ENCODE data around the gene PPM1E. TPM values are rescaled to one million over a fixed set of nuclear protein-coding genes. Genes with fewer than 3 reads are reported as not detected.
"Not testable (repeated sequence)": the region's sequence is repeated elsewhere in the genome, so short reads cannot be mapped to it uniquely, and the experiment has no call there.

The PPM1E gene
- total RNA-seq, 2 experiments from 2014 or later, result 0.07 TPM; not detected in 1

DNA sequence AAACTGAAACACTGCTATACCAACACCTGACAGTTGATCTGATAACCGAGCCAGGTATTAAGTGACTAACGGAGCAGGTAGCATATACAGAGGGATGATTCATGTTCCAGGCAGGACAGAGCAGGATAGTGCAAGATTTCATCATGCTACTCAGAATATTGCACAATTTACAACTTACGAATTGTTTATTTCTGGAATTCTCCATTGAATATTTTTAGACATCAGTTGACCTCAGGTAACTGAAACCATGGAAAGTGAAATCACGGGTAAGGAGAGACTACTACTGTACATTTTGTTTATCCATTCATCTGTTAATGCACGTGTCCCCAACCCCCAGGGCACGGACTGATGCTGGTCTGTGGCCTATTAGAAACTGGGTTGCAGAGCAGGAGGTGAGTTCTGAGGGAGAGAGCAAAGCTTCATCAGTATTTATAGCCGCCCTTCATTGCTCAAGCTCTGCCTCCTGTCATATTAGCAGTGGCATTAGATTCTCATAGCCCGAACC, 14.5 kb upstream of the PPM1E start:
- CTCF ChIA-PET, result no interaction called here
- TF ChIP-seq, protein P1, sequence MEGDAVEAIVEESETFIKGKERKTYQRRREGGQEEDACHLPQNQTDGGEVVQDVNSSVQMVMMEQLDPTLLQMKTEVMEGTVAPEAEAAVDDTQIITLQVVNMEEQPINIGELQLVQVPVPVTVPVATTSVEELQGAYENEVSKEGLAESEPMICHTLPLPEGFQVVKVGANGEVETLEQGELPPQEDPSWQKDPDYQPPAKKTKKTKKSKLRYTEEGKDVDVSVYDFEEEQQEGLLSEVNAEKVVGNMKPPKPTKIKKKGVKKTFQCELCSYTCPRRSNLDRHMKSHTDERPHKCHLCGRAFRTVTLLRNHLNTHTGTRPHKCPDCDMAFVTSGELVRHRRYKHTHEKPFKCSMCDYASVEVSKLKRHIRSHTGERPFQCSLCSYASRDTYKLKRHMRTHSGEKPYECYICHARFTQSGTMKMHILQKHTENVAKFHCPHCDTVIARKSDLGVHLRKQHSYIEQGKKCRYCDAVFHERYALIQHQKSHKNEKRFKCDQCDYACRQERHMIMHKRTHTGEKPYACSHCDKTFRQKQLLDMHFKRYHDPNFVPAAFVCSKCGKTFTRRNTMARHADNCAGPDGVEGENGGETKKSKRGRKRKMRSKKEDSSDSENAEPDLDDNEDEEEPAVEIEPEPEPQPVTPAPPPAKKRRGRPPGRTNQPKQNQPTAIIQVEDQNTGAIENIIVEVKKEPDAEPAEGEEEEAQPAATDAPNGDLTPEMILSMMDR (IDR thresholded peaks at IDR 0.05), result no peak
- Mint-ChIP-seq H3K9me3 (no peaks in the 10 kb centered on the region), H3K27me3 (no peaks in the 10 kb centered on the region), H3K36me3 (ENCODE audit: low read depth) (no peaks in the 10 kb centered on the region), H3K4me1 (ENCODE audit: low read depth) (no peaks in the 10 kb centered on the region), H3K27ac (no peak overlapping the region), H3K4me3 (no peak overlapping the region)
- intact Hi-C loops (cut with micrococcal nuclease), result no loop called here
- POLR2A ChIA-PET, result no interaction called here
- ATAC-seq, result no peak
- no peak for DNase-seq

DNA sequence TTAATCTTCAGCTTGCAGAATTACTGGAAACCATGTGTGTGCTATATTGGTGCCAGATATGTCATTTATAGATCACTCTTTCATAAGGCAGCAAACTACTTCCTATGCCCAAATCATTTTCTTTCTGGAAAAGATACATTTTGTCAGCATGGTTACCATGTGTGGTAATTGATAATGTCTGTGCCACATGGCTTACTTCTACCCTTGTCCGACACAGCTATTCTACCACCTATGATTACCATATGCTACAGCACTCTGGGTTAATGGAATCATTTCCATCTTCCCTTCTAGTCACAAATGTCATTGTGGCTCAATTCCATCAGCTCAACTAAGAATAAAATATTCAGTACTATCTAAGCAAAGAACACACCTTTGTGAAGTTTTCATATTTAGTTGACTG, 8.0 kb upstream of the PPM1E start:
- TF ChIP-seq, protein P1 (IDR thresholded peaks at IDR 0.05), result no peak
- Mint-ChIP-seq H3K4me3 (no peak overlapping the region), H3K27ac (no peak overlapping the region), H3K4me1 (ENCODE audit: low read depth) (no peaks in the 10 kb centered on the region), H3K36me3 (ENCODE audit: low read depth) (no peaks in the 10 kb centered on the region), H3K9me3 (no peaks in the 10 kb centered on the region), H3K27me3 (peaks cover 2% of the 10 kb centered on the region)
- no peak for ATAC-seq
- CTCF ChIA-PET, result interaction anchor here (1.0 kb wide), 1 partner anchor 11 kb away, joined by 3 read pairs; no protein-coding TSS in a partner anchor
- POLR2A ChIA-PET, result interaction anchor here (0.8 kb wide), 1 partner anchor 81 kb away, joined by 3 read pairs; no protein-coding TSS in a partner anchor
- intact Hi-C loops (cut with micrococcal nuclease), result no loop called here
- DNase-seq, result no peak

DNA sequence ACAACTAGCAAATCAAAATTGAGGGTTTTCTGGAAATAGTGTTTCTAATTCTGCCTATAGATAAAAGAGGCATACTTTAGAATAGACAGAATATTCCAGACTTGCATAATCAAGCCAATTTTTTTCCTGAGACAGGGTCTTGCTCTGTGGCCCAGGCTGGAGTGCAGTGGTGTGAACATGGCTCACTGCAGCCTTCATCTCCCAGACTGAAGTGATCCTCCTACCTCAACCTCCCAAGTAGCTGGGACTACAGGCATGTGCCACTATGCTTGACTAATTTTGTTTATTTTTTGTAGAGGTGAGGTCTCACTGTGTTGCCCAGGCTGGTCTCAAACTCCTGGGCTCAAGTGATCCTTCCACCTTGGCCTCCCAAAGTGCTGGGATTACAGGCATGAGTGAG, 6.0 kb upstream of the PPM1E start:
- POLR2A ChIA-PET; H3K4me3 Mint-ChIP-seq; H3K4me1 Mint-ChIP-seq (ENCODE audit: low read depth); ATAC-seq; H3K36me3 Mint-ChIP-seq (ENCODE audit: low read depth); intact Hi-C loops (cut with micrococcal nuclease); DNase-seq; H3K27ac Mint-ChIP-seq; H3K9me3 Mint-ChIP-seq; H3K27me3 Mint-ChIP-seq: not testable (repeated sequence)
- CTCF ChIA-PET, result interaction anchor here (1.3 to 1.9 kb wide), 2 partner anchors 161 to 255 kb away, joined by 4 to 5 read pairs; no protein-coding TSS in a partner anchor

DNA sequence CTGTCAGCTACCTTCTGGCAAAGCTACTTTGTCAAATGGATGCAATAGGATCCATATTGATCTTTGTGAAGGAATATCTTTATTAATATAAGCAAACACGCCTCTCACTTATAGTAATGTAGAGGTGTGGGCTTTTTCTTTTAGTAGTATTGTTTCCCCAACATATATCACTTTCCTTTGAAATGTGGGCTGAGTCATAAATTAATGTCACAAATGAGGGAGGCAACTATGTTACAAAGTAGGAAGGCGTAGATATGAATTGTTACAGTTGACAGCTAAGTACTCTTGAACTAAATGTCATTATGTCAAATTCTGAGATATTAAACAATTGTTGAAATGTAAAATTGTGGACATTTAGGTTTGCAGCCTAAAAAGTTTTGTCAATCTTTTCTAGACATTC, 2.6 kb upstream of the PPM1E start:
- no peaks in the 10 kb centered on the region for H3K9me3 Mint-ChIP-seq
- ATAC-seq (no peak), DNase-seq (no peak)
- H3K27me3 Mint-ChIP-seq, result peaks cover 22% of the 10 kb centered on the region
- H3K4me1 Mint-ChIP-seq (ENCODE audit: low read depth), result peaks cover 10% of the 10 kb centered on the region
- CTCF ChIA-PET, result no interaction called here
- TF ChIP-seq, protein P1 (IDR thresholded peaks at IDR 0.05), result no peak
- no peaks in the 10 kb centered on the region for H3K36me3 Mint-ChIP-seq (ENCODE audit: low read depth)
- intact Hi-C loops (cut with micrococcal nuclease), result no loop called here
- no peak overlapping the region for H3K27ac Mint-ChIP-seq
- no peak overlapping the region for H3K4me3 Mint-ChIP-seq
- POLR2A ChIA-PET, result interaction anchor here (0.6 kb wide), 1 partner anchor 16 kb away, joined by 3 read pairs; no protein-coding TSS in a partner anchor

DNA sequence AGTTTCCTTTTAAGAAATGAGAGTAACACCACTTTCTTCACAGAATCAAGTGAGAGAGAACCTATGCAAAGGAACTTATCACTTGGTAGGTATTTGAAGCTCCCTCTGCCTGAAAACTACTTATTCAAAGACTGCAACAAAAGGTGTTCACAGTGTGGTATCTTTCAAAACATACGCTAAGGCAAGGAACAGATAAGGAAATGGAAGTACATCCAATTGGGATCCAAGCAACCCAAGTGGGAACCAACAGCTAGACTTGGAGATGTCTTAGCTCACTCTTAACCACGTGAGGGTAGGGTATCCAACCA, 431 bp upstream of the PPM1E start:
- ChIA-PET CTCF (interaction anchor here (0.9 to 1.8 kb wide), 2 partner anchors 214 to 236 kb away, joined by 3 to 4 read pairs; no protein-coding TSS in a partner anchor), POLR2A (interaction anchor here (0.6 to 1.5 kb wide), 3 partner anchors 63 to 124 kb away, joined by 4 to 8 read pairs (median 4); partner anchors contain the start of gene RAD51C)
- ATAC-seq (no peak), DNase-seq (no peak)
- Mint-ChIP-seq H3K27me3 (peaks cover 39% of the 10 kb centered on the region), H3K36me3 (ENCODE audit: low read depth) (no peaks in the 10 kb centered on the region), H3K9me3 (no peaks in the 10 kb centered on the region), H3K27ac (no peak overlapping the region), H3K4me3 (peak overlapping the region; percentile 76), H3K4me1 (ENCODE audit: low read depth) (peaks cover 10% of the 10 kb centered on the region)
- TF ChIP-seq, protein P1 (IDR thresholded peaks at IDR 0.05), result no peak
- intact Hi-C loops (cut with micrococcal nuclease), result no loop called here
